Caki2 (cell line): Measurements from ENCODE around the gene CHGA. TPM values are rescaled to one million over a fixed set of nuclear protein-coding genes. Genes with fewer than 3 reads are reported as not detected.

Experiments
- total RNA-seq: library from RNA; depleted of rRNA; stranded (reverse); fragments of >200 nt; shearing (Covaris generic); gene quantifications from 2 replicates; pipeline ENCODE4 v1.2.3, GENCODE V29; 2014; ENCODE audit warnings: low replicate concordance; rRNA removed

Gene CHGA
- total RNA-seq, 1 experiment from 2014 or later: 123 TPM

Other genes starting within 250 kb of the CHGA start
- gene LGMN, start 174.5 kb upstream of the CHGA start, total RNA-seq: 48.2 and 63.5 TPM in 2 replicates
- 16.2 and 19.2 TPM in 2 replicates for gene GOLGA5, start 128.8 kb upstream of the CHGA start, total RNA-seq
- gene ITPK1, start 192.8 kb downstream of the CHGA start, total RNA-seq: 14.0 and 53.2 TPM in 2 replicates